ENCODE measurements around the gene PDE11A.

DNA sequence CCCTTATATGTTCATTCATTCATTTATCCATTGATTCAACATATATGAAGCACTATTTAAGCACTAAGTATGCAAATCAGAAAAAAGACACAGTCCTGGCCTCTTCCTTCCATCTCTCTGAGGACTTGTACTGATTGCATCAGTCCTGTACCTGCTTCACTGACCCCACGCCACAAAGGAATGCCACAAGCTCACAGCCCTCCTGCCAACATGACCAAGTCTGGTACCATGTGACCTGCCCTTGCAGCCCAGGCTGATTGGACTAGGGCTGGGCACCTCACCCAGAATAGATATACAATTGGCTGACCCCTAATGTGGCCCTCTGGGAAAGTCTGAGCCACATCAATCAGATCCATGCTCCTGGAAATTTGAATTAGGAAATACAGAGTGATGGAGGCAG is 483.4 kb downstream of the PDE11A start:
- no peak for TF ChIP-seq POLR2A (IDR thresholded peaks at IDR 0.05)
- TF ChIP-seq, protein P1, sequence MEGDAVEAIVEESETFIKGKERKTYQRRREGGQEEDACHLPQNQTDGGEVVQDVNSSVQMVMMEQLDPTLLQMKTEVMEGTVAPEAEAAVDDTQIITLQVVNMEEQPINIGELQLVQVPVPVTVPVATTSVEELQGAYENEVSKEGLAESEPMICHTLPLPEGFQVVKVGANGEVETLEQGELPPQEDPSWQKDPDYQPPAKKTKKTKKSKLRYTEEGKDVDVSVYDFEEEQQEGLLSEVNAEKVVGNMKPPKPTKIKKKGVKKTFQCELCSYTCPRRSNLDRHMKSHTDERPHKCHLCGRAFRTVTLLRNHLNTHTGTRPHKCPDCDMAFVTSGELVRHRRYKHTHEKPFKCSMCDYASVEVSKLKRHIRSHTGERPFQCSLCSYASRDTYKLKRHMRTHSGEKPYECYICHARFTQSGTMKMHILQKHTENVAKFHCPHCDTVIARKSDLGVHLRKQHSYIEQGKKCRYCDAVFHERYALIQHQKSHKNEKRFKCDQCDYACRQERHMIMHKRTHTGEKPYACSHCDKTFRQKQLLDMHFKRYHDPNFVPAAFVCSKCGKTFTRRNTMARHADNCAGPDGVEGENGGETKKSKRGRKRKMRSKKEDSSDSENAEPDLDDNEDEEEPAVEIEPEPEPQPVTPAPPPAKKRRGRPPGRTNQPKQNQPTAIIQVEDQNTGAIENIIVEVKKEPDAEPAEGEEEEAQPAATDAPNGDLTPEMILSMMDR (IDR thresholded peaks at IDR 0.05), result no peak
